Activated T-helper 17 cell treated with anti-CD3 and anti-CD28 coated beads, Interleukin-2, amount 50 U/mL, for 72 hours (primary cell): ENCODE results near the gene CAND2. TPM values are rescaled to one million over a fixed set of nuclear protein-coding genes. Genes with fewer than 3 reads are reported as not detected.
"Not testable (repeated sequence)": the region's sequence is repeated elsewhere in the genome, so short reads cannot be mapped to it uniquely, and the experiment has no call there.

Source experiments
- ATAC-seq: fragments of 150-1000 bp; cut with Tn5 transposase; replicated peaks from 2 replicates; pipeline ENCODE4 v1.10.0; 2021; ENCODE audit warnings: mild to moderate bottlenecking, moderate library complexity
- H3K27ac Mint-ChIP-seq: one replicate; pipeline ENCODE4 v1.8.0; 2022; ENCODE audit warnings: mixed read lengths
- H3K27me3 Mint-ChIP-seq: one replicate; pipeline ENCODE4 v1.8.0; 2022; ENCODE audit warnings: mixed read lengths
- H3K36me3 Mint-ChIP-seq: one replicate; pipeline ENCODE4 v1.8.0; 2022; ENCODE audit warnings: low read depth, mild to moderate bottlenecking, mixed read lengths
- H3K4me1 Mint-ChIP-seq: one replicate; pipeline ENCODE4 v1.8.0; 2022; ENCODE audit warnings: mixed read lengths
- H3K4me3 Mint-ChIP-seq: one replicate; pipeline ENCODE4 v1.8.0; 2022; ENCODE audit warnings: mild to moderate bottlenecking, mixed read lengths
- H3K9me3 Mint-ChIP-seq: one replicate; pipeline ENCODE4 v1.8.0; 2022; ENCODE audit warnings: mixed read lengths
- total RNA-seq, 2 donors: library from RNA; stranded (reverse); gene quantifications; one replicate each; pipeline ENCODE4 v1.2.3, GENCODE V29; 2022

Gene CAND2
- total RNA-seq, 2 donors from 2014 or later: 0.19 to 0.85 TPM

- peaks cover 19% of the 10 kb centered on the region for H3K27me3 Mint-ChIP-seq
- H3K4me3 Mint-ChIP-seq: no peak overlapping the region
- H3K4me1 Mint-ChIP-seq: peaks cover 10% of the 10 kb centered on the region
- no peaks in the 10 kb centered on the region for H3K9me3 Mint-ChIP-seq
- H3K27ac Mint-ChIP-seq: no peak overlapping the region
- no peaks in the 10 kb centered on the region for H3K36me3 Mint-ChIP-seq
- ATAC-seq: no peak
These were observed 36.6 kb upstream of the CAND2 start for GRCh38 chr3:12759693-12760565.

- no peak overlapping the region for H3K27ac Mint-ChIP-seq
- H3K4me1 Mint-ChIP-seq: no peaks in the 10 kb centered on the region
- no peaks in the 10 kb centered on the region for H3K9me3 Mint-ChIP-seq
- H3K27me3 Mint-ChIP-seq: peaks cover 11% of the 10 kb centered on the region
- no peaks in the 10 kb centered on the region for H3K36me3 Mint-ChIP-seq
- no peak for ATAC-seq
- no peak overlapping the region for H3K4me3 Mint-ChIP-seq
These were observed 32.2 kb upstream of the CAND2 start for GRCh38 chr3:12764171-12764776.

GRCh38 chr3:12766541-12766940, 29.9 kb upstream of the CAND2 start:
- no peaks in the 10 kb centered on the region for H3K9me3 Mint-ChIP-seq

GRCh38 chr3:12768579-12769527, 27.6 kb upstream of the CAND2 start:
- H3K36me3 Mint-ChIP-seq: no peaks in the 10 kb centered on the region
- no peak overlapping the region for H3K4me3 Mint-ChIP-seq
- no peaks in the 10 kb centered on the region for H3K9me3 Mint-ChIP-seq
- H3K27me3 Mint-ChIP-seq: no peaks in the 10 kb centered on the region
- H3K27ac Mint-ChIP-seq: no peak overlapping the region
- no peaks in the 10 kb centered on the region for H3K4me1 Mint-ChIP-seq
- no peak for ATAC-seq

More at GRCh38 chr3:12766541-12766940, 29.9 kb upstream of the CAND2 start:
- Mint-ChIP-seq H3K27ac (no peak overlapping the region), H3K27me3 (no peaks in the 10 kb centered on the region), H3K4me1 (no peaks in the 10 kb centered on the region), H3K4me3 (no peak overlapping the region), H3K36me3 (no peaks in the 10 kb centered on the region)
- no peak for ATAC-seq

GRCh38 chr3:12769761-12770160, 26.7 kb upstream of the CAND2 start:
- no peak overlapping the region for H3K27ac Mint-ChIP-seq
- no peaks in the 10 kb centered on the region for H3K9me3 Mint-ChIP-seq
- peaks cover 3% of the 10 kb centered on the region for H3K27me3 Mint-ChIP-seq
- no peak for ATAC-seq
- H3K4me1 Mint-ChIP-seq: no peaks in the 10 kb centered on the region
- no peak overlapping the region for H3K4me3 Mint-ChIP-seq
- H3K36me3 Mint-ChIP-seq: no peaks in the 10 kb centered on the region

- Mint-ChIP-seq H3K4me1 (no peaks in the 10 kb centered on the region), H3K27me3 (peaks cover 6% of the 10 kb centered on the region), H3K9me3 (no peaks in the 10 kb centered on the region), H3K27ac (no peak overlapping the region), H3K4me3 (no peak overlapping the region), H3K36me3 (no peaks in the 10 kb centered on the region)
- ATAC-seq: no peak
These were observed 25.2 kb upstream of the CAND2 start for GRCh38 chr3:12771236-12771635.

GRCh38 chr3:12772462-12772861, 24.0 kb upstream of the CAND2 start:
- Mint-ChIP-seq H3K36me3 (no peaks in the 10 kb centered on the region), H3K27me3 (peaks cover 7% of the 10 kb centered on the region), H3K4me1 (no peaks in the 10 kb centered on the region), H3K4me3 (no peak overlapping the region), H3K27ac (no peak overlapping the region), H3K9me3 (no peaks in the 10 kb centered on the region)
- ATAC-seq: no peak

- H3K9me3 Mint-ChIP-seq: no peaks in the 10 kb centered on the region
- no peaks in the 10 kb centered on the region for H3K36me3 Mint-ChIP-seq
- H3K27me3 Mint-ChIP-seq: peaks cover 13% of the 10 kb centered on the region
- ATAC-seq: no peak
- no peak overlapping the region for H3K27ac Mint-ChIP-seq
- H3K4me1 Mint-ChIP-seq: no peaks in the 10 kb centered on the region
- H3K4me3 Mint-ChIP-seq: no peak overlapping the region
These were observed 23.3 kb upstream of the CAND2 start for GRCh38 chr3:12773030-12773709.

- no peaks in the 10 kb centered on the region for H3K4me1 Mint-ChIP-seq
- H3K27ac Mint-ChIP-seq: no peak overlapping the region
- peaks cover 13% of the 10 kb centered on the region for H3K27me3 Mint-ChIP-seq
- no peaks in the 10 kb centered on the region for H3K36me3 Mint-ChIP-seq
- no peak overlapping the region for H3K4me3 Mint-ChIP-seq
- ATAC-seq: no peak
- no peaks in the 10 kb centered on the region for H3K9me3 Mint-ChIP-seq
These were observed 22.8 kb upstream of the CAND2 start for GRCh38 chr3:12773710-12774086.

- H3K4me3 Mint-ChIP-seq: no peak overlapping the region
- H3K36me3 Mint-ChIP-seq: no peaks in the 10 kb centered on the region
- no peak overlapping the region for H3K27ac Mint-ChIP-seq
- H3K27me3 Mint-ChIP-seq: peaks cover 15% of the 10 kb centered on the region
- ATAC-seq: peak; percentile 61
- H3K4me1 Mint-ChIP-seq: no peaks in the 10 kb centered on the region
- no peaks in the 10 kb centered on the region for H3K9me3 Mint-ChIP-seq
These were observed 21.9 kb upstream of the CAND2 start for GRCh38 chr3:12774619-12775018.

GRCh38 chr3:12775226-12775625, 21.3 kb upstream of the CAND2 start:
- Mint-ChIP-seq H3K36me3 (no peaks in the 10 kb centered on the region), H3K4me3 (no peak overlapping the region), H3K27ac (no peak overlapping the region), H3K27me3 (peaks cover 16% of the 10 kb centered on the region), H3K4me1 (no peaks in the 10 kb centered on the region), H3K9me3 (no peaks in the 10 kb centered on the region)
- ATAC-seq: no peak

- peaks cover 16% of the 10 kb centered on the region for H3K27me3 Mint-ChIP-seq
- not testable (repeated sequence) for H3K27ac Mint-ChIP-seq, H3K36me3 Mint-ChIP-seq, ATAC-seq, H3K4me3 Mint-ChIP-seq, H3K9me3 Mint-ChIP-seq, H3K4me1 Mint-ChIP-seq
These were observed 20.5 kb upstream of the CAND2 start for GRCh38 chr3:12775970-12776369.

GRCh38 chr3:12777171-12777570, 19.3 kb upstream of the CAND2 start:
- H3K36me3 Mint-ChIP-seq: no peaks in the 10 kb centered on the region
- no peak overlapping the region for H3K27ac Mint-ChIP-seq
- no peak for ATAC-seq
- H3K9me3 Mint-ChIP-seq: no peaks in the 10 kb centered on the region
- no peaks in the 10 kb centered on the region for H3K4me1 Mint-ChIP-seq
- H3K4me3 Mint-ChIP-seq: no peak overlapping the region
- peaks cover 21% of the 10 kb centered on the region for H3K27me3 Mint-ChIP-seq

GRCh38 chr3:12780751-12781150, 15.7 kb upstream of the CAND2 start:
- H3K36me3 Mint-ChIP-seq: no peaks in the 10 kb centered on the region
- no peaks in the 10 kb centered on the region for H3K9me3 Mint-ChIP-seq
- no peak for ATAC-seq
- peaks cover 32% of the 10 kb centered on the region for H3K27me3 Mint-ChIP-seq
- no peaks in the 10 kb centered on the region for H3K4me1 Mint-ChIP-seq
- H3K27ac Mint-ChIP-seq: no peak overlapping the region
- H3K4me3 Mint-ChIP-seq: no peak overlapping the region
